NB4 (cell line): ENCODE data around the gene GALNT15.

ENCODE experiments used
- DNase-seq: peaks from one replicate; pipeline ENCODE4 v3.0.0; 2010; ENCODE audit warnings: low read depth
- H3K4me3 ChIP-seq: one replicate; pipeline ENCODE4 v1.5.1; 2011; ENCODE audit warnings: mild to moderate bottlenecking, low read depth, low read length, moderate library complexity
- MYC ChIP-seq: IDR thresholded peaks from 2 replicates; pipeline ENCODE4 v1.6.1; 2011; ENCODE audit warnings: low read depth, low read length
- POLR2A ChIP-seq: IDR thresholded peaks from 2 replicates; pipeline ENCODE4 v1.6.1; 2011; ENCODE audit warnings: mild to moderate bottlenecking; ENCODE audit not compliant: insufficient read length; ENCODE audit errors: extremely low read depth
- TF ChIP-seq, protein P1 (sequence below): IDR thresholded peaks from one replicate; pipeline ENCODE4 v1.5.1; 2012; ENCODE audit warnings: low read depth, low read length
- TF ChIP-seq, protein P2 (sequence below): IDR thresholded peaks from 2 replicates; pipeline ENCODE4 v1.6.1; 2011; ENCODE audit warnings: low read depth, low read length

Gene GALNT15

DNA sequence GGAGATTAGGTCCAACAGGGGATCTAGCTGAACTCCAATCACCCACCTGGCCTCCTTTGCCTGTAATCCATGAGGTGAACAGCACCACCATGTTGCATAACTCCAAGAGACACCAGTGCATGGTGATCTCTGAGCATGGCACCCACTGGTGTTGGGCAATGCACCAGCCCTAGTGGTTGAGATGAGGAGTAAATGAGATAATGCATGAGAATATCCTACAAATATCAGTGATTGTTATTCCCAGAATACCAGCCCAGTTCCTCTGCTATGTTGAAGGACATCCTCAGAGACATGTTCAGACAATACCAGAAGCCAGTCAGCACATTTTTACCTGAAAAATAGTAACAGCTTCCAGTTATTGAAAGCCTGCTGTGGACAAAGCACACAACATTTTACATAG, 14.7 kb downstream of the GALNT15 start:
- no peak for DNase-seq
- TF ChIP-seq, protein P1, sequence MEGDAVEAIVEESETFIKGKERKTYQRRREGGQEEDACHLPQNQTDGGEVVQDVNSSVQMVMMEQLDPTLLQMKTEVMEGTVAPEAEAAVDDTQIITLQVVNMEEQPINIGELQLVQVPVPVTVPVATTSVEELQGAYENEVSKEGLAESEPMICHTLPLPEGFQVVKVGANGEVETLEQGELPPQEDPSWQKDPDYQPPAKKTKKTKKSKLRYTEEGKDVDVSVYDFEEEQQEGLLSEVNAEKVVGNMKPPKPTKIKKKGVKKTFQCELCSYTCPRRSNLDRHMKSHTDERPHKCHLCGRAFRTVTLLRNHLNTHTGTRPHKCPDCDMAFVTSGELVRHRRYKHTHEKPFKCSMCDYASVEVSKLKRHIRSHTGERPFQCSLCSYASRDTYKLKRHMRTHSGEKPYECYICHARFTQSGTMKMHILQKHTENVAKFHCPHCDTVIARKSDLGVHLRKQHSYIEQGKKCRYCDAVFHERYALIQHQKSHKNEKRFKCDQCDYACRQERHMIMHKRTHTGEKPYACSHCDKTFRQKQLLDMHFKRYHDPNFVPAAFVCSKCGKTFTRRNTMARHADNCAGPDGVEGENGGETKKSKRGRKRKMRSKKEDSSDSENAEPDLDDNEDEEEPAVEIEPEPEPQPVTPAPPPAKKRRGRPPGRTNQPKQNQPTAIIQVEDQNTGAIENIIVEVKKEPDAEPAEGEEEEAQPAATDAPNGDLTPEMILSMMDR = no peak
- TF ChIP-seq POLR2A = no peak
- no peak for TF ChIP-seq MYC
- TF ChIP-seq, protein P2, sequence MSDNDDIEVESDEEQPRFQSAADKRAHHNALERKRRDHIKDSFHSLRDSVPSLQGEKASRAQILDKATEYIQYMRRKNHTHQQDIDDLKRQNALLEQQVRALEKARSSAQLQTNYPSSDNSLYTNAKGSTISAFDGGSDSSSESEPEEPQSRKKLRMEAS = no peak
- H3K4me3 ChIP-seq = no peak overlapping the region

DNA sequence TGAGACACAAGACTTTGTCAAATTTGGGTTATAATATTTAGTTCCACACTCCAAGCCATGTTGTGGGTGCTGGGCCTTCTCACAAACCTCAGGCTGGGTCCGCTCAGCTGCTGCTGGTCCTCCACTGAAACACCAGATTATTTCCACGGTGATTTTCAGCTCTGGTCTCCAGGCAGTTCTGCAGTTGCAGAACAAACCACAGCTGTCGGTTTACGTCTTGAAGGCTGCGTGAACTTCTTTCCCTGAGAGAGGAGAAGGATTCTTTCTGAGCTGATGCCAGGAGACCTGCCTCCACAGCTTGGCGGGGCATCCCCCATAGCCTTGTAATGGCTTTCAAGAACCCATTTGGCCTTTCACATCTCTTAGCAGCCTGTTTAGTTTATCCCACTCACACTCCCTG, 16.2 kb downstream of the GALNT15 start:
- DNase-seq = no peak
- no peak for TF ChIP-seq MYC
- TF ChIP-seq, protein P2 = no peak
- TF ChIP-seq, protein P1 = no peak
- TF ChIP-seq POLR2A = no peak
- H3K4me3 ChIP-seq = no peak overlapping the region

DNA sequence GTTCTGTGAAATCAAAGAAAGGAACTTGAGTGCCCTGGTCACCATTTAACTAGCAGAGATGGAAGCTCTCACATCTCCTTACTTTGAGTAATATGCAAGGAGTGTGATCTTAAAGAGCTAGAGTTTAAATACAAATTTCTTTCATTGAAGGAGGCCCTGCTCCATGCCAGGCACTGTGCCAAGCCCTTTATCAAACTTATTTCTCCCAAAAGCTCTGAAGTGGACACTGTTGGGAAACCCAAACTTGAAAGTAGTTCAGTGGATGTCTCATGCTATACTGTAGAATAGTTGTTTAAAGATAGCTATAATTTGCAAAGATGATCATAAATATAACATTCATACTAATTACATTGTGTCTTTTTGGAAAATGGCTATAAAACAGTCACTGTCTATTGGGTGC, 17.1 kb downstream of the GALNT15 start:
- no peak for DNase-seq
- TF ChIP-seq, protein P2 = no peak
- TF ChIP-seq POLR2A (no peak), MYC (no peak)
- TF ChIP-seq, protein P1 = no peak
- no peak overlapping the region for H3K4me3 ChIP-seq

DNA sequence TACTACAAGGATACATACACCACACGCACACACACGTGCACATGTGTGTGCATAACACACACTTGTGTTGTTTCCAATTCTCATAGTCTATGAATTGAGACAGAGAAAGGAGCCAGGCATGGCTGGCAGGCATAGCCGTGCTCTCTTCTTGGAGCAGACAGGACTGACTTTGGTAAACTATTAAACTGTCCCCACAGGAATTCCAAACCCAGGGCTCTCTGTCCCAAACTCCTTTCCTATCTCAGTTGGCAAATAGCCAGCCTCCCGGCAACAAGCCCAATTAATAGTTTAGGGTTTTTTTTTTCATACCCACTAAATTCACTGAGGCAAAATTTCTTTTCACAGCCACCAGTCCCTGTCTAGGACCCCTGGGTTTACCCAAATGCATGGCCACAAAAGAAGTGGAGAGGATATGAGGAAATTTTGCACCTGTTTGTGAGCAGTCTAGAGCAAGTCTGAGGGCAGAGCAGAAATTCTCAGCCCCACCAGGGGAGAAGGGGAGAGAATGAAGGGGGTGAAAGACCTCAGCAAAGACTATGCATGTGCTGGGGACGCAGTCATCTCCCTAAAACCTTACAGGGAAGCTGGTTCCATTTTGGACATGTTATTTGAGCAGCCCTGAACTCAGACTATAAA, 17.8 kb downstream of the GALNT15 start:
- no peak for TF ChIP-seq POLR2A
- DNase-seq = no peak

DNA sequence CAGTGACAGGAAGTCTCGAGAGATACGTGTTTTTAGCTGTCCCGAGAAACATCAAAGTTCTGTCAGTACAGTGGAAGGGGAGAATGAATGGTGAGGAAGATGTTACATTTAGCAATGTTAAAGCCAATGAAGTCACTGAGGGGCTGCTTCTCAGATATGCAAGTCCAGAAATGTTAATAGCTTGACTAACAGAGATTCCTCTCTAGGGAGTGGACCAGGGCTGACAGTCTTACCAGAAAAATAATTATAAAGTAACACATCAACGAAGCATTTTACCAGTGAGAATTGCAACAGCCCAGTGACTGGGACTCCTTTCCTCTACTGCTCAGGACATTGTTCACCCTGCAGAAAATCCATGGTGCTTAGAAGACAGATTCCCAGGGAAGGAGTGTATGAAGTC, 23.9 kb downstream of the GALNT15 start:
- no peak for DNase-seq
- no peak for TF ChIP-seq POLR2A
- TF ChIP-seq MYC = no peak
- TF ChIP-seq, protein P1 = no peak
- TF ChIP-seq, protein P2 = no peak
- H3K4me3 ChIP-seq = no peak overlapping the region

More for the DNA sequence above, 17.8 kb downstream of the GALNT15 start:
- H3K4me3 ChIP-seq = no peak overlapping the region

DNA sequence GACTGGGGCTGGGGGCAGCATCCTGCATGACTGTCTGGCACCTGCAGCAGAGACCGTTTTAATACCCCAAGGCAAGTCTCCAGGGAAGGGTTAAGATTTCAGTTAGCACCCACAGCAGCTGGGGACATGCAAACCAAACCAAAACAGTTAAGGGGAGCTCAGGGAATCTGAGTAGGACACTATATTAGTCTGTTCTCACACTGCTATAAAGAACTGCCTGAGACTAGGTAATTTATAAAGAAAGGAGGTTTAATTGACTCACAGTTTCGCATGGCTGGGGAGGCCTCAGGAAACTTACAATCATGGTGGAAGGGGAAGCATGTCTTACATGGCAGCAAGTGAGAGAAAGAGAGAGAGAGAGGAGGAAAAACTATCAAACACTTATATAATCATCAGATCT, 25.3 kb downstream of the GALNT15 start:
- H3K4me3 ChIP-seq = no peak overlapping the region
- TF ChIP-seq, protein P2 = no peak
- TF ChIP-seq MYC = no peak
- TF ChIP-seq, protein P1 = no peak
- no peak for TF ChIP-seq POLR2A
- DNase-seq = no peak
